Osteocyte (in vitro differentiated cells): Measurements from ENCODE around the gene BICRAL. TPM values are rescaled to one million over a fixed set of nuclear protein-coding genes. Genes with fewer than 3 reads are reported as not detected.

Experiments used
- DNase-seq: peaks from one replicate; pipeline ENCODE4 v3.0.0; 2021; ENCODE audit warnings: mixed read lengths; ENCODE audit not compliant: unreplicated experiment; ENCODE audit errors: extremely low spot score
- H3K27ac Mint-ChIP-seq: one replicate; pipeline ENCODE4 v1.8.0; 2021; ENCODE audit warnings: mild to moderate bottlenecking, mixed read lengths; ENCODE audit not compliant: unreplicated experiment
- H3K27me3 Mint-ChIP-seq: one replicate; pipeline ENCODE4 v1.8.0; 2021; ENCODE audit warnings: mixed read lengths; ENCODE audit not compliant: unreplicated experiment
- H3K36me3 Mint-ChIP-seq: one replicate; pipeline ENCODE4 v1.8.0; 2021; ENCODE audit warnings: mixed read lengths; ENCODE audit not compliant: unreplicated experiment
- H3K4me1 Mint-ChIP-seq: one replicate; pipeline ENCODE4 v1.8.0; 2021; ENCODE audit warnings: mixed read lengths; ENCODE audit not compliant: unreplicated experiment
- H3K4me3 Mint-ChIP-seq: one replicate; pipeline ENCODE4 v1.8.0; 2021; ENCODE audit warnings: mild to moderate bottlenecking, moderate library complexity, mixed read lengths; ENCODE audit not compliant: unreplicated experiment
- H3K9me3 Mint-ChIP-seq: one replicate; pipeline ENCODE4 v1.8.0; 2021; ENCODE audit warnings: mixed read lengths; ENCODE audit not compliant: unreplicated experiment
- CTCF ChIP-seq: fragments of 200-600 bp; sonication (generic); IDR thresholded peaks from 2 replicates; pipeline ENCODE4 v1.5.0; 2021; ENCODE audit warnings: antibody characterized with exemption, mild to moderate bottlenecking, moderate library complexity
- total RNA-seq: library from RNA; stranded (reverse); gene quantifications from 2 replicates; pipeline ENCODE4 v1.2.1, GENCODE V29; 2021

The BICRAL gene
- total RNA-seq, 1 donor from 2014 or later = 12.7 TPM

GRCh38 chr6:42915732-42916131, 133.9 kb downstream of the BICRAL start, which contains the start of gene PTCRA:
Gene PTCRA (plus strand): TSS chr6:42916053. CDS start chr6:42916070, 17 bp downstream.
- H3K36me3 Mint-ChIP-seq = no peaks in the 10 kb centered on the region
- no peaks in the 10 kb centered on the region for H3K9me3 Mint-ChIP-seq
- TF ChIP-seq CTCF = no peak
- peaks cover 3% of the 10 kb centered on the region for H3K27me3 Mint-ChIP-seq
- DNase-seq = no peak
- H3K4me3 Mint-ChIP-seq = no peak within 1 kb of the TSS
- no peak within 1 kb of the TSS for H3K27ac Mint-ChIP-seq
- H3K4me1 Mint-ChIP-seq = peaks cover 4% of the 10 kb centered on the region

GRCh38 chr6:42916288-42916687, 134.4 kb downstream of the BICRAL start:
- no peak for DNase-seq
- TF ChIP-seq CTCF = no peak
- Mint-ChIP-seq H3K27me3 (peaks cover 1% of the 10 kb centered on the region), H3K4me3 (no peak overlapping the region), H3K27ac (no peak overlapping the region), H3K4me1 (peaks cover 3% of the 10 kb centered on the region), H3K36me3 (no peaks in the 10 kb centered on the region), H3K9me3 (no peaks in the 10 kb centered on the region)

Other genes starting within 250 kb of the BICRAL start
- gene UBR2, start 218.0 kb upstream of the BICRAL start, total RNA-seq = 29.3 and 32.8 TPM in 2 replicates
- gene PRPH2, start 59.5 kb upstream of the BICRAL start, total RNA-seq = not detected in 2 replicates
- gene TBCC, start 35.9 kb upstream of the BICRAL start, total RNA-seq = 23.4 and 23.8 TPM in 2 replicates
- 77.4 and 80.5 TPM in 2 replicates for gene RPL7L1, start 97.6 kb downstream of the BICRAL start, total RNA-seq
- not detected in 2 replicates for gene PTCRA, start 134.0 kb downstream of the BICRAL start, total RNA-seq
- 69.0 and 73.6 TPM in 2 replicates for gene CNPY3, start 147.4 kb downstream of the BICRAL start, total RNA-seq
- 0.44 and 0.97 TPM in 2 replicates for gene GNMT, start 178.7 kb downstream of the BICRAL start, total RNA-seq
- gene PEX6, start 197.1 kb downstream of the BICRAL start, total RNA-seq = 27.1 and 27.3 TPM in 2 replicates
- gene PPP2R5D, start 202.5 kb downstream of the BICRAL start, total RNA-seq = 44.3 and 46.1 TPM in 2 replicates
- 66.2 and 67.8 TPM in 2 replicates for gene MEA1, start 231.9 kb downstream of the BICRAL start, total RNA-seq
- 112 and 114 TPM in 2 replicates for gene KLHDC3, start 232.2 kb downstream of the BICRAL start, total RNA-seq
- gene RRP36, start 239.6 kb downstream of the BICRAL start, total RNA-seq = 58.1 and 66.2 TPM in 2 replicates